Upper lobe of left lung (tissue), 4 donors: ENCODE results near the gene ELMOD2.

Source experiments
- POLR2A ChIP-seq, 4 donors: fragments of 450-650 bp; IDR thresholded peaks; one replicate each; pipeline ENCODE4 v1.5.1; 2016 to 2017; ENCODE audit warnings: antibody characterized with exemption in 4 of 4, mild to moderate bottlenecking in 2 of 4
- POLR2AphosphoS5 ChIP-seq, 2 donors: sonication (generic); formaldehyde crosslinking; IDR thresholded peaks; one replicate each; pipeline ENCODE4 v1.5.1; 2017; ENCODE audit warnings: antibody characterized with exemption in 2 of 2
- TF ChIP-seq, protein P1 (sequence below), 6 experiments: fragments of 450-650 bp in 4 of 6; fragments of 200-600 bp in 2 of 6; sonication (generic) in 2 of 6; IDR thresholded peaks; one replicate each; pipeline ENCODE4 v1.5.1; 2016 to 2019; ENCODE audit warnings: antibody characterized with exemption in 6 of 6

DNA sequence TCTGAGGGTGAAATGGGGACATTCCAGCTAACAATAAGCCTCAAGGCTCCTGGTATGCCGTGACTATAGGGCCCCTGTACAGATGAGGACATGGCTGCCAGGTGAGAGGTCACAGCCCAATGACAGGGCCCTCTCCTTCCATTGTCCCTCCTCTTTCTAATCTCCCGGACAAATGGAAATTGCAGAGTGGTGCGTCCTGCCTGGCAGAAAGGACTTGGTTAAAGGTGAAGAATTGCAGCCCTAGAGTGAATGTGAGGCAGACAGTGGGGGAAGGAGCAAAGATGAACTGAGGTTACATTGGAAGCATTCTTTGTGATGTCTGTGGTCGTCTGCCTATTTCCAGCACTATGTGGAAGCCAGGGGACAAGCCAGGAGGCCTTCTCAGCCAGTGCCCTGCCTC is 51.5 kb downstream of the ELMOD2 start:
- TF ChIP-seq, protein P1, sequence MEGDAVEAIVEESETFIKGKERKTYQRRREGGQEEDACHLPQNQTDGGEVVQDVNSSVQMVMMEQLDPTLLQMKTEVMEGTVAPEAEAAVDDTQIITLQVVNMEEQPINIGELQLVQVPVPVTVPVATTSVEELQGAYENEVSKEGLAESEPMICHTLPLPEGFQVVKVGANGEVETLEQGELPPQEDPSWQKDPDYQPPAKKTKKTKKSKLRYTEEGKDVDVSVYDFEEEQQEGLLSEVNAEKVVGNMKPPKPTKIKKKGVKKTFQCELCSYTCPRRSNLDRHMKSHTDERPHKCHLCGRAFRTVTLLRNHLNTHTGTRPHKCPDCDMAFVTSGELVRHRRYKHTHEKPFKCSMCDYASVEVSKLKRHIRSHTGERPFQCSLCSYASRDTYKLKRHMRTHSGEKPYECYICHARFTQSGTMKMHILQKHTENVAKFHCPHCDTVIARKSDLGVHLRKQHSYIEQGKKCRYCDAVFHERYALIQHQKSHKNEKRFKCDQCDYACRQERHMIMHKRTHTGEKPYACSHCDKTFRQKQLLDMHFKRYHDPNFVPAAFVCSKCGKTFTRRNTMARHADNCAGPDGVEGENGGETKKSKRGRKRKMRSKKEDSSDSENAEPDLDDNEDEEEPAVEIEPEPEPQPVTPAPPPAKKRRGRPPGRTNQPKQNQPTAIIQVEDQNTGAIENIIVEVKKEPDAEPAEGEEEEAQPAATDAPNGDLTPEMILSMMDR (IDR thresholded peaks at IDR 0.05) = no peak
- TF ChIP-seq POLR2AphosphoS5 (IDR thresholded peaks at IDR 0.05) (no peak), POLR2A (IDR thresholded peaks at IDR 0.05) (no peak)
